Endodermal cell (in vitro differentiated cells): ENCODE measurements around the gene AAR2. TPM values are rescaled to one million over a fixed set of nuclear protein-coding genes. Genes with fewer than 3 reads are reported as not detected.

Experiments used
- DNase-seq: peaks from one replicate; pipeline ENCODE4 v3.0.0-alpha.2; 2017
- H3K27ac ChIP-seq: 2 replicates; pipeline ENCODE4 v1.5.1; 2013; ENCODE audit warnings: mild to moderate bottlenecking, low read depth, low read length, moderate library complexity
- H3K27me3 ChIP-seq: 2 replicates; pipeline ENCODE4 v1.6.1; 2013; ENCODE audit warnings: mild to moderate bottlenecking, low read length, moderate library complexity; ENCODE audit not compliant: insufficient read depth, control insufficient read depth, poor library complexity, severe bottlenecking
- H3K36me3 ChIP-seq: 2 replicates; pipeline ENCODE4 v1.7.0; 2013; ENCODE audit warnings: mild to moderate bottlenecking, low read length, moderate library complexity; ENCODE audit not compliant: control insufficient read depth, insufficient read depth
- H3K4me1 ChIP-seq: one replicate; pipeline ENCODE4 v1.7.0; 2013; ENCODE audit warnings: low read length; ENCODE audit not compliant: control insufficient read depth, insufficient read depth
- H3K4me3 ChIP-seq: 2 replicates; pipeline ENCODE4 v1.5.1; 2013; ENCODE audit warnings: mild to moderate bottlenecking, low read length, moderate library complexity
- H3K9ac ChIP-seq: 2 replicates; pipeline ENCODE4 v1.6.1; 2013; ENCODE audit warnings: mild to moderate bottlenecking, low read length, moderate library complexity; ENCODE audit not compliant: poor library complexity, severe bottlenecking; ENCODE audit errors: extremely low read depth
- H3K9me3 ChIP-seq: 2 replicates; pipeline ENCODE4 v1.6.1; 2013; ENCODE audit warnings: mild to moderate bottlenecking, low read length, moderate library complexity; ENCODE audit not compliant: control insufficient read depth
- H3K27ac Mint-ChIP-seq: 2 replicates; pipeline ENCODE4 v1.8.0; 2020; ENCODE audit warnings: mixed read lengths
- H3K27me3 Mint-ChIP-seq: 2 replicates; pipeline ENCODE4 v1.8.0; 2021; ENCODE audit warnings: mild to moderate bottlenecking, mixed read lengths; ENCODE audit not compliant: insufficient read depth
- H3K36me3 Mint-ChIP-seq: 2 replicates; pipeline ENCODE4 v1.8.0; 2020; ENCODE audit warnings: low read depth, mixed read lengths
- H3K4me1 Mint-ChIP-seq: 2 replicates; pipeline ENCODE4 v1.8.0; 2020; ENCODE audit warnings: mixed read lengths
- H3K4me3 Mint-ChIP-seq: 2 replicates; pipeline ENCODE4 v1.8.0; 2020; ENCODE audit warnings: mild to moderate bottlenecking, moderate library complexity, mixed read lengths
- H3K9me3 Mint-ChIP-seq: 2 replicates; pipeline ENCODE4 v1.8.0; 2020; ENCODE audit warnings: mild to moderate bottlenecking, mixed read lengths
- WGBS, 2 experiments: methylation state at CpG; one replicate each; pipeline versions ENCODE4 v1.1.5 to v1.1.7; 2013; ENCODE audit warnings: missing lambda C conversion rate in 2 of 2, mixed read lengths in 1 of 2; ENCODE audit not compliant: insufficient coverage in 1 of 2, insufficient read length in 1 of 2; 5-methylcytosine and 5-hydroxymethylcytosine counted together
- total RNA-seq, 2 donors: library from RNA; stranded (reverse); fragmentation: NEBNext Ultra II Directional in 1 of 2; extraction: Animal tissue kit (Norgen Biotek cat#: 25700) in 1 of 2; gene quantifications; 2 replicates in 1 of 2; 3 replicates in 1 of 2; pipeline ENCODE4 v1.2.1, GENCODE V29; 2021
- TF ChIP-seq, protein P1 (sequence below): fragments of 200-600 bp; sonication (generic); conservative IDR thresholded peaks from 2 replicates; pipeline ENCODE4 v1.5.0; 2021; ENCODE audit warnings: antibody characterized with exemption, mild to moderate bottlenecking

The AAR2 gene
- total RNA-seq, 2 donors from 2014 or later, result 23.5 to 24.3 TPM

DNA sequence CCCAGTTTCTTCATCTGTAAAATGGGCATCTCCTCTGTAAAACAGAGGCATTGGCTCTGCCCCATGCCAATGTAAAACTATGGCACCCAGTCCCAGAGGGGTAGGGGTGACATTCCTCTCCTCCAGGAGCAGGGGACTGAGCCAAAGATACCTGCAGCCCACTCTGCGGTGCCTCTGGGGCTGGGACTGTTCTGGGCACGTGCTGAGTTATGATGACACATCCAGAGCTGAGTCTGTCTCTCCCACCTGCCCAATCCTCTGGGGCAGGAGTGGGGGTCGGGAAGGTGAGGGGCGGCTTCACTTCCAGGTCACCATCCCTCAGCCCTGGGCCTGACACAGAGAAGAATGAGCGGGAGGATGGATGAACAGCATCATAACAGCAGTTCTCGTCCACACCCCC is 29.9 kb downstream of the AAR2 start:
- WGBS, 2 experiments, result 94 to 95% methylated on average over 4 to 6 of the region's 6 CpGs

DNA sequence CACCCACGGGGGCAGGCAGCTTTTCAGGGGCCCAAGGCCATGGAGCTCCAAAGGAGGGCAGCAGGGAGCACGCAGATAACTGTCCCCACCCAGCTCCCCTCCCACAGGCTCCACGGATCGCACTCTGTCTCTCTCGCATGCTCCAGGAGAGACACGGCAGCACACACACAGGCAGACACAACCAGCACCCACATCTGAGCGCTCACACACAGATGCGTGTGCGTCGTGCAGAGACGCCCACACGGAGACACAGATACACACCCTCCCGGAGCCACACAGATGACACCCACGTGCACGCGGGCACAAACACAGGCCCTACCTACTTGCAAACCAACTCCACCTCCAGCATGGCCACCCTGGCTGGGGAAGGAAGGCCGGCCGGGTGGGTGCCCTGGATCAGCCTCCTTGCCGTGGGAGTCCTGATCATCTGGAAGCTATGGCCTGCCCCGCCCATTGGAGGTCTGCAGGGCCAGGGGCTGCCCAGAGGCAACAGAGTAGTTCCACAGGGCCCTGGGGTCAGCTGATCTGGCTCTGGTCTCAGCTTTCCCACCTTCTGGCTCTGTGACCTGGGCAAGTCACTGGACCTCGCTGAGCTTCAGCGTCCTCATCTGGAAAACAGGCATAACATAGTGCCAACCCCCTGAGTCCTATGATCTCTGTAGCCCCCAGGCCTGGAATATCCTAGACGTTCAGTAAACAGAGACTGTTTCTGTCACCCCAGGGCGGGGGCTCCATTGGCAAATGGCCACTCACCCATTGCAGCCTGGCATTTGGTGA is 31.5 kb downstream of the AAR2 start:
- Mint-ChIP-seq H3K27ac (no peak overlapping the region), H3K4me3 (no peak overlapping the region), H3K36me3 (no peaks in the 10 kb centered on the region), H3K4me1 (no peaks in the 10 kb centered on the region), H3K9me3 (no peaks in the 10 kb centered on the region), H3K27me3 (peaks cover 11% of the 10 kb centered on the region)
- 86 to 90% methylated on average over 15 to 24 of the region's 24 CpGs for WGBS, 2 experiments
- H3K9me3 ChIP-seq, result no peaks in the 10 kb centered on the region
- no peak overlapping the region for H3K4me3 ChIP-seq
- H3K9ac ChIP-seq, result no peak overlapping the region
- no peak for DNase-seq
- no peaks in the 10 kb centered on the region for H3K4me1 ChIP-seq
- H3K27me3 ChIP-seq, result no peaks in the 10 kb centered on the region
- H3K27ac ChIP-seq, result no peak overlapping the region
- no peaks in the 10 kb centered on the region for H3K36me3 ChIP-seq
- TF ChIP-seq, protein P1, sequence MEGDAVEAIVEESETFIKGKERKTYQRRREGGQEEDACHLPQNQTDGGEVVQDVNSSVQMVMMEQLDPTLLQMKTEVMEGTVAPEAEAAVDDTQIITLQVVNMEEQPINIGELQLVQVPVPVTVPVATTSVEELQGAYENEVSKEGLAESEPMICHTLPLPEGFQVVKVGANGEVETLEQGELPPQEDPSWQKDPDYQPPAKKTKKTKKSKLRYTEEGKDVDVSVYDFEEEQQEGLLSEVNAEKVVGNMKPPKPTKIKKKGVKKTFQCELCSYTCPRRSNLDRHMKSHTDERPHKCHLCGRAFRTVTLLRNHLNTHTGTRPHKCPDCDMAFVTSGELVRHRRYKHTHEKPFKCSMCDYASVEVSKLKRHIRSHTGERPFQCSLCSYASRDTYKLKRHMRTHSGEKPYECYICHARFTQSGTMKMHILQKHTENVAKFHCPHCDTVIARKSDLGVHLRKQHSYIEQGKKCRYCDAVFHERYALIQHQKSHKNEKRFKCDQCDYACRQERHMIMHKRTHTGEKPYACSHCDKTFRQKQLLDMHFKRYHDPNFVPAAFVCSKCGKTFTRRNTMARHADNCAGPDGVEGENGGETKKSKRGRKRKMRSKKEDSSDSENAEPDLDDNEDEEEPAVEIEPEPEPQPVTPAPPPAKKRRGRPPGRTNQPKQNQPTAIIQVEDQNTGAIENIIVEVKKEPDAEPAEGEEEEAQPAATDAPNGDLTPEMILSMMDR, result peak; percentile 33

More for the DNA sequence above, 29.9 kb downstream of the AAR2 start:
- no peak for DNase-seq
- H3K4me3 Mint-ChIP-seq, result no peak overlapping the region
- TF ChIP-seq, protein P1, result no peak
- no peaks in the 10 kb centered on the region for H3K4me1 ChIP-seq
- no peak overlapping the region for H3K27ac ChIP-seq
- H3K36me3 Mint-ChIP-seq, result no peaks in the 10 kb centered on the region
- no peak overlapping the region for H3K9ac ChIP-seq
- no peaks in the 10 kb centered on the region for H3K9me3 Mint-ChIP-seq
- no peak overlapping the region for H3K4me3 ChIP-seq
- H3K27me3 ChIP-seq, result no peaks in the 10 kb centered on the region
- H3K4me1 Mint-ChIP-seq, result no peaks in the 10 kb centered on the region
- H3K36me3 ChIP-seq, result no peaks in the 10 kb centered on the region
- no peak overlapping the region for H3K27ac Mint-ChIP-seq
- peaks cover 18% of the 10 kb centered on the region for H3K27me3 Mint-ChIP-seq
- H3K9me3 ChIP-seq, result no peaks in the 10 kb centered on the region

DNA sequence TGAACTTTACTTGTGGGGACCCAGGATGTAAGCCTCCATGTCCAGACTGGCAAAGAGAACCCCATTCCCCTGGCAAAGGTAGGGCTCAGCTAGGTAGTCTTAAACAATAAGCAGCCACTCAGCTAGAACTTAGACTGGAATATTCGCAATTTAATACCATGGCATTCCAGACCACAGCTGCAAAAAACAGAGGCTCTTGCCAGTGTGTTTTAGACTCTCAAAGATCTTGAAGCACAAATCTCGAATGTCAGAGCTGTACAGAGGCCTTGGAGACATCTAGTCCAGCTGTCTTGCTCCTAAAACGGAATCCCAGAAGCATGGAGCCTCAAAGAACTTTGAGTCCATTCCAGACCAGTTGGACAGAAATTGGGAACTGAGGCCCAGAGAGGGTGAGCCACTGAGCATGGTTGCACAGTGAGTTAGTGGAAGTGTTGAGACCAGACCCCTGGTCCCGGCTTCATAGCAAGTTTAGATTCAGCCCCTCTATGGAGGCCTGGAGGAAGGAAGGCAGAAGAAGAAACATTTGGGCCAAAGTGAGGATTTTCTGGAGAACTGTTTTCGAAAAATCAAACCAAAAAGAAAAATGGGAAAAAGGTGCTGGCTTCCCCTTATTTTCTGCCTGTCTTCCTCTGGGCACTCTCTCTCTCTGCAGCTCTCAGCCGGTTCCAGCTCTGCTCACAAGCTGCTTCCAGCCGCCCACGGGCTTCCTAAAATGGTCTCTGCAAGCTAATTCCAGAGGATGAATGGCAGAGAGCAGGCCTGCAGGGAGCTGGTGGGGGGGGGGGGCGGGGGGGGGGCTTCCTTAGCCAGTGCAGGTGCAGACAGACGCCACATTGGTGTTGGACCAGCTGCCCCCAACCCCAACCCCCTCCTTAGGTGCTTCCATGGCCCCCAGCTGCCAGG is 32.4 kb downstream of the AAR2 start:
- H3K9ac ChIP-seq, result no peak overlapping the region
- Mint-ChIP-seq H3K4me3 (no peak overlapping the region), H3K4me1 (no peaks in the 10 kb centered on the region), H3K9me3 (no peaks in the 10 kb centered on the region), H3K36me3 (no peaks in the 10 kb centered on the region), H3K27me3 (peaks cover 11% of the 10 kb centered on the region), H3K27ac (no peak overlapping the region)
- H3K9me3 ChIP-seq, result no peaks in the 10 kb centered on the region
- H3K36me3 ChIP-seq, result no peaks in the 10 kb centered on the region
- no peak overlapping the region for H3K27ac ChIP-seq
- H3K27me3 ChIP-seq, result no peaks in the 10 kb centered on the region
- H3K4me3 ChIP-seq, result no peak overlapping the region
- TF ChIP-seq, protein P1, result no peak
- H3K4me1 ChIP-seq, result no peaks in the 10 kb centered on the region
- no peak for DNase-seq
- 81 to 97% methylated on average over 5 to 8 of the region's 10 CpGs for WGBS, 2 experiments
